Gastroesophageal sphincter (tissue), 4 donors: Measurements from ENCODE around the gene SAMD4A. TPM values are rescaled to one million over a fixed set of nuclear protein-coding genes. Genes with fewer than 3 reads are reported as not detected.

ENCODE experiments used
- ATAC-seq: fragments of 150-250 bp; one replicate; pipeline ENCODE4 v1.9.1; 2016; ENCODE audit warnings: mild to moderate bottlenecking, moderate library complexity
- H3K27ac ChIP-seq, 4 donors: fragments of 200-600 bp; sonication (generic) in 3 of 4; 1 replicate in 3 of 4; 2 replicates in 1 of 4; pipeline ENCODE4 v1.5.1; 2016 to 2019
- H3K27me3 ChIP-seq: fragments of 200-600 bp; sonication (generic); one replicate; pipeline ENCODE4 v1.5.1; 2019
- H3K36me3 ChIP-seq, 2 donors: fragments of 200-600 bp; sonication (generic); one replicate each; pipeline ENCODE4 v1.5.1; 2019; ENCODE audit warnings: control low read depth in 1 of 2
- H3K4me1 ChIP-seq, 3 donors: fragments of 200-600 bp; sonication (generic); 1 replicate in 2 of 3; 2 replicates in 1 of 3; pipeline ENCODE4 v1.5.1; 2016 to 2019; ENCODE audit warnings: control low read depth in 2 of 3
- H3K4me3 ChIP-seq, 2 donors: fragments of 200-600 bp; sonication (generic); one replicate each; pipeline ENCODE4 v1.5.1; 2019; ENCODE audit warnings: mild to moderate bottlenecking in 1 of 2, moderate library complexity in 1 of 2
- H3K9me3 ChIP-seq, 3 donors: fragments of 200-600 bp; sonication (generic); one replicate each; pipeline ENCODE4 v1.5.1; 2017 to 2019; ENCODE audit warnings: control low read depth in 2 of 3
- EP300 ChIP-seq: sonication (generic); formaldehyde crosslinking; IDR thresholded peaks from one replicate; pipeline ENCODE4 v1.6.1; 2017; ENCODE audit warnings: antibody characterized with exemption, mild to moderate bottlenecking
- POLR2A ChIP-seq, 2 donors: fragments of 450-650 bp; IDR thresholded peaks; one replicate each; pipeline ENCODE4 v1.6.1; 2017; ENCODE audit warnings: antibody characterized with exemption in 2 of 2, mild to moderate bottlenecking in 2 of 2, moderate library complexity in 1 of 2
- POLR2AphosphoS5 ChIP-seq: sonication (generic); formaldehyde crosslinking; IDR thresholded peaks from one replicate; pipeline ENCODE4 v1.6.1; 2017; ENCODE audit warnings: antibody characterized with exemption
- WGBS, 2 donors: methylation state at CpG; one replicate each; pipeline ENCODE4 v1.1.5; 2018; ENCODE audit warnings: low coverage in 1 of 2; 5-methylcytosine and 5-hydroxymethylcytosine counted together
- total RNA-seq, 4 donors: library from RNA; depleted of rRNA; stranded (reverse); fragments of >200 nt; gene quantifications; one replicate each; pipeline ENCODE4 v1.1.0, GENCODE V29; 2016
- TF ChIP-seq, protein P1 (sequence below), 4 experiments: fragments of 200-600 bp in 2 of 4; fragments of 450-650 bp in 2 of 4; sonication (generic) in 1 of 4; IDR thresholded peaks; one replicate each; pipeline ENCODE4 v1.5.1; 2017 to 2019; ENCODE audit warnings: antibody characterized with exemption in 4 of 4, mild to moderate bottlenecking in 2 of 4, moderate library complexity in 2 of 4

Gene SAMD4A
- total RNA-seq, 4 donors from 2014 or later: 65.2 to 163 (median 89.7) TPM

DNA sequence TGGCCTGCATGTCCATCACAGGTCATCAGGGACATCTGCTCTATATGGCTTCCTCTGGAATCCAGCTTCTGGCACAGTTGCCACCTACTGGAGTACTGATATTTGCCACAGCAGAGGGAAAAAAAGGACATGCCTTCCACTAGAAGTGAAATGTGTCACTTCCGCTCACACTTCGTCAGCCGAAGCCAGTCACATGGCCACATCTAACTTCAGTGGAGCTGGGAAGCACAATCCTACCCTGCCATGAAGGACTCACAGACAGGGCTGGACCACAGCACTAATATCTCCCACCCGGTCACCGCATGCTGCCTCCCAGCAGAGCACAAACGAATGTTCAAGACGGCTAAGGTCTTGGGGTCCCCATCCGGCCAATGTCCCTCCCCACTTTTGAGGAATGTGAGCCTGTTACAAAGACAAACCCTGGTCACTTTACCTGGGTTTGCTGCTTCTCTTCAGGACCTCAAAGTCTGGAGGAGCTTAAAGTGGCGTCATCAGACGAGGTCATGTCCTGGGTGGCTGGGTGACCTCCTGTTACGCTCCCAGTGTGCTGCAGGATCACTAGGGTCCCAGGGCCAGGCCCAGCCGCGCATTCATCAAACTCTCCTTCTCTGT lies 237.1 kb downstream of the SAMD4A start:
- TF ChIP-seq POLR2A (IDR thresholded peaks at IDR 0.05) (no peak), POLR2AphosphoS5 (no peak), EP300 (no peak)
- TF ChIP-seq, protein P1, sequence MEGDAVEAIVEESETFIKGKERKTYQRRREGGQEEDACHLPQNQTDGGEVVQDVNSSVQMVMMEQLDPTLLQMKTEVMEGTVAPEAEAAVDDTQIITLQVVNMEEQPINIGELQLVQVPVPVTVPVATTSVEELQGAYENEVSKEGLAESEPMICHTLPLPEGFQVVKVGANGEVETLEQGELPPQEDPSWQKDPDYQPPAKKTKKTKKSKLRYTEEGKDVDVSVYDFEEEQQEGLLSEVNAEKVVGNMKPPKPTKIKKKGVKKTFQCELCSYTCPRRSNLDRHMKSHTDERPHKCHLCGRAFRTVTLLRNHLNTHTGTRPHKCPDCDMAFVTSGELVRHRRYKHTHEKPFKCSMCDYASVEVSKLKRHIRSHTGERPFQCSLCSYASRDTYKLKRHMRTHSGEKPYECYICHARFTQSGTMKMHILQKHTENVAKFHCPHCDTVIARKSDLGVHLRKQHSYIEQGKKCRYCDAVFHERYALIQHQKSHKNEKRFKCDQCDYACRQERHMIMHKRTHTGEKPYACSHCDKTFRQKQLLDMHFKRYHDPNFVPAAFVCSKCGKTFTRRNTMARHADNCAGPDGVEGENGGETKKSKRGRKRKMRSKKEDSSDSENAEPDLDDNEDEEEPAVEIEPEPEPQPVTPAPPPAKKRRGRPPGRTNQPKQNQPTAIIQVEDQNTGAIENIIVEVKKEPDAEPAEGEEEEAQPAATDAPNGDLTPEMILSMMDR (IDR thresholded peaks at IDR 0.05): no peak
- H3K27ac ChIP-seq: no peak overlapping the region
- H3K9me3 ChIP-seq: no peaks in the 10 kb centered on the region
- 82 to 87% methylated on average over 2 to 7 of the region's 13 CpGs for WGBS, 2 donors
- no peak overlapping the region for H3K4me3 ChIP-seq
- no peaks in the 10 kb centered on the region for H3K36me3 ChIP-seq
- no peaks in the 10 kb centered on the region for H3K27me3 ChIP-seq
- no peak for ATAC-seq
- peaks cover 0 to 6% (median 3%) of the 10 kb centered on the region in 3 donors for H3K4me1 ChIP-seq

DNA sequence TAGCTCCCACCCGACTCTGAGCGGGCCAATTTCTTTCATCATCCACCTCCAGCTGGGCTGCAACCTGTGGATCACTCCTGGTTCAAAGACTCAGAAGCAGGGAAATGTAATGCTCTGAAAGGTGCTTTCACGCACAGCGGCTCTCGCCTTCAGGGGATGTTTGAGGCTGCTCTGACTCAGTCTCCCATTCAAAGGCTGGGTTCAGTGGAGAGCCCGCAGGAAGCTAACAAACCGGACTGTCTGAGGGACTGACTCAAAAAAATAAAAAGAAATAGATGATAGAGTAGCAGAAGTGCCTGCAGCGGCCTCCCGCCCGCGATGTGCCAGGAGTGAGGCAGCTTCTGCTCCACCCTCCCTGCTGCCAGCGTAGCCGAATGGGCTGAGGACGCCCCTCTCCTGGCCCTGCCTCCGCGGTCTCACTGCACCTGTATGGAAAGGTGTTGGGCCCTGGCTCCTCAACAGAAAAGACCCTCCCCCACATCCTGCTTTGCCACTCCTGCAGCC lies 237.7 kb downstream of the SAMD4A start:
- no peaks in the 10 kb centered on the region for H3K27me3 ChIP-seq
- no peak overlapping the region for H3K4me3 ChIP-seq
- TF ChIP-seq POLR2AphosphoS5 (no peak), EP300 (no peak), POLR2A (IDR thresholded peaks at IDR 0.05) (no peak)
- TF ChIP-seq, protein P1 (IDR thresholded peaks at IDR 0.05): no peak
- 68 to 100% methylated on average over 2 to 9 of the region's 16 CpGs for WGBS, 2 donors
- no peaks in the 10 kb centered on the region for H3K36me3 ChIP-seq
- no peaks in the 10 kb centered on the region for H3K9me3 ChIP-seq
- no peak overlapping the region for H3K27ac ChIP-seq
- peaks cover 0 to 6% (median 3%) of the 10 kb centered on the region in 3 donors for H3K4me1 ChIP-seq
- no peak for ATAC-seq

DNA sequence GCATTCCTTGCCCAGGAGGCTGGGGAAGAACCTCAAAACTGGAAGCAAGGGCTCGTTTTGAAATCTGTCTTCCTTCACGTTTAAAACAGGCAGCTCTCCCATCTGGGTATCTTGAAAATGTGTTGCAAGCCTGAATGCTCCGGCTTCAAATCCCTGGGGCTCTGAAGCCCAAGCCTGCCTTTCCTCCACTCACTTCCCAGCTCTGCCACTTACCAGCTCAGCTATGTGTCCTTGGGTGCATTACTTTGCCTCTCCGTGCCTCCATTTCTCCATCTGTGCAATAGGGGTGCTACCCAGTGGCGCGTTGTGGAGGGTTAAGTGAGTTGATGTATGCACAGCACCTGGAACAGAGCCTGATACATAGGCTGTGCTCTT lies 238.1 kb downstream of the SAMD4A start:
- no peak overlapping the region for H3K27ac ChIP-seq
- H3K27me3 ChIP-seq: no peaks in the 10 kb centered on the region
- WGBS, 2 donors: 35 to 54% methylated on average over 2 to 4 of the region's 6 CpGs
- H3K9me3 ChIP-seq: no peaks in the 10 kb centered on the region
- H3K4me3 ChIP-seq: no peak overlapping the region
- no peak for ATAC-seq
- TF ChIP-seq POLR2AphosphoS5 (no peak), EP300 (no peak), POLR2A (IDR thresholded peaks at IDR 0.05) (no peak)
- TF ChIP-seq, protein P1 (IDR thresholded peaks at IDR 0.05): no peak
- H3K36me3 ChIP-seq: no peaks in the 10 kb centered on the region
- H3K4me1 ChIP-seq: peaks cover 0 to 6% (median 3%) of the 10 kb centered on the region in 3 donors

DNA sequence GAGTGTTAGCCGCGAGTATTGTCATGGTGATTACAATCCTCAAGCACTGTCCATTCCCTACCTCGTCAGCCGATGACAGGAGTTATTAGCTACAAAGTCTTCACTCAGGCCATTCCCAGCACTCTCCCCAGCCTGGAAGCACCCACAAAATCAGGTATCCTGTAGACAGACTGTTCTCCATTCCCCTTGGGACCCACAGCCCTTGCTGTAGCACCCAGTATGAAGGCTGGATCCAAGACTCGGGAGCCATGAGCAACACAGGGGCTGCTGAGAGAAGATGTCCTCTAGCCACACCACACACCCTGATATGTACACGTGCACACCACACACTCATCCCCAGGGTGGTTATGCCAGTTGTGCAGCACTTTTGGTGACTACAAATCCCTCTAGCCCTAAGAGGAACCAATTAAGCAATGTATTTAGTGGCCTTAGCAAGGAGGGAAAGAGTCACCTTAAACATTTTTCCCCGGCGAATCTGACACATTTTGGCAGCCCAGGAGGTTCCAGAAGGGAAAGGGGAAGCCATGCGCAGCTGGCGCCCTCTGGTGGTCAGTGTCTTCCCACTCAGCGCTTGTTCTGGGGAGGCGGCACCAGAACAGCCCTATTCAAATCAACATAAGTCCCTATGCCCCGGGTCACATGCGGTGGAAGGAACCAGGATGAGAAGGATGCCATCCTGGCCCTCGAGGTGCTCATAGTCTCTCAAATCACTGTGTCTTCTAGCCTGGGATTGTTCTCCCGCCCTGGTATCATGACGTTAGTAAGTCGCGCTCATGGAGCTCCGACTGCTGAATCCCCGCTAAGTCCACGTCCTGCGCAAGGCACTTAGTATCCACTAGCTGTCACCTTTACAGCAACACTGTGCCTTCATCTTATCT lies 238.8 kb downstream of the SAMD4A start:
- Histone ChIP-seq H3K9me3 (no peaks in the 10 kb centered on the region), H3K36me3 (no peaks in the 10 kb centered on the region), H3K4me1 (peaks cover 0 to 6% (median 3%) of the 10 kb centered on the region in 3 donors), H3K27ac (no peak overlapping the region), H3K4me3 (peak overlapping the region in 1 of 2 donors; percentile 6), H3K27me3 (no peaks in the 10 kb centered on the region)
- 42 to 44% methylated on average over 7 to 20 of the region's 23 CpGs for WGBS, 2 donors
- ATAC-seq: peak; percentile 90
- peak; percentile 40 for TF ChIP-seq POLR2AphosphoS5
- TF ChIP-seq, protein P1 (IDR thresholded peaks at IDR 0.05): peak; percentile 76 to 92 (median 90)
- no peak for TF ChIP-seq EP300
